K562 (cell line): Measurements from ENCODE around the gene TMEM63A. TPM values are rescaled to one million over a fixed set of nuclear protein-coding genes. Genes with fewer than 3 reads are reported as not detected.

Experiments
- CTBP1 ChIP-seq: fragments of 450-650 bp; IDR thresholded peaks from 2 replicates; pipeline ENCODE4 v1.6.1; 2016; ENCODE audit warnings: borderline replicate concordance
- E2F6 ChIP-seq, 2 experiments: IDR thresholded peaks; 2 replicates each; pipeline ENCODE4 v1.6.1; 2011; ENCODE audit warnings: borderline replicate concordance in 1 of 2, control low read depth in 1 of 2, low read depth in 1 of 2, low read length in 1 of 2, mild to moderate bottlenecking in 1 of 2, mixed read lengths in 1 of 2, moderate library complexity in 1 of 2; ENCODE audit not compliant: insufficient read depth in 1 of 2, insufficient read length in 1 of 2, poor library complexity in 1 of 2, severe bottlenecking in 1 of 2; ENCODE audit errors: extremely low read depth in 1 of 2
- EGR1 ChIP-seq: fragments of 450-650 bp; conservative IDR thresholded peaks from 2 replicates; pipeline ENCODE4 v1.6.1; 2017; ENCODE audit warnings: mild to moderate bottlenecking
- FIP1L1 ChIP-seq: fragments of 200-400 bp; formaldehyde crosslinking; IDR thresholded peaks from 2 replicates; pipeline ENCODE4 v1.6.1; 2018; ENCODE audit warnings: mild to moderate bottlenecking, low read depth, low read length; ENCODE audit not compliant: poor library complexity, severe bottlenecking
- GABPB1 ChIP-seq: sonication (generic); formaldehyde crosslinking; IDR thresholded peaks from 2 replicates; pipeline ENCODE4 v1.8.0; 2022; ENCODE audit warnings: mild to moderate bottlenecking, missing genetic modification reagents
- GATAD2B ChIP-seq: fragments of 450-650 bp; IDR thresholded peaks from 2 replicates; pipeline ENCODE4 v1.6.1; 2017; ENCODE audit warnings: mild to moderate bottlenecking, borderline replicate concordance
- HDAC1 ChIP-seq, 2 experiments: fragments of 450-650 bp; IDR thresholded peaks; 2 replicates each; pipeline ENCODE4 v1.6.1; 2016 to 2017; ENCODE audit warnings: inconsistent platforms in 1 of 2, mild to moderate bottlenecking in 1 of 2, moderate library complexity in 1 of 2
- PHF21A ChIP-seq: fragments of 450-650 bp; IDR thresholded peaks from 2 replicates; pipeline ENCODE4 v1.6.1; 2017; ENCODE audit warnings: low read depth, borderline replicate concordance
- RBBP5 ChIP-seq: fragments of 200-600 bp; sonication (generic); IDR thresholded peaks from 2 replicates; pipeline ENCODE4 v1.6.1; 2012; ENCODE audit warnings: borderline replicate concordance, mild to moderate bottlenecking, low read length, control low read depth, inconsistent platforms; ENCODE audit not compliant: insufficient read depth, poor library complexity, severe bottlenecking
- SMAD4 ChIP-seq: fragments of 250-450 bp; sonication (Bioruptor Pico); conservative IDR thresholded peaks from 2 replicates; pipeline ENCODE4 v1.8.0; 2021; ENCODE audit warnings: inconsistent platforms, mild to moderate bottlenecking, moderate library complexity
- SMARCA4 ChIP-seq: fragments of 450-650 bp; IDR thresholded peaks from 2 replicates; pipeline ENCODE4 v1.6.1; 2016
- polyA plus RNA-seq, 8 experiments: library from polyadenylated mRNA; depleted of rRNA in 4 of 8; stranded (reverse) in 5 of 8; unstranded in 3 of 8; fragments of >200 nt; fragmentation: Nextera tagmentation in 2 of 8; fragmentation: Illumina TruSeq in 1 of 8; extraction: Ambion mirVana in 2 of 8; extraction: Trizol in 1 of 8; gene quantifications; 2 replicates each; pipeline versions ENCODE4 v1.2.1 to v1.2.3, GENCODE V29; 2011 to 2014; ENCODE audit warnings: inconsistent platforms in 1 of 8, missing spikeins in 1 of 8
- total RNA-seq, 7 experiments: library from RNA; depleted of rRNA in 6 of 7; stranded (reverse); fragments of >200 nt in 6 of 7; fragmentation: Illumina TruSeq in 2 of 7; extraction: Trizol in 2 of 7; gene quantifications; 2 replicates each; pipeline versions ENCODE4 v1.2.1 to v1.2.3, GENCODE V29; 2011 to 2021; ENCODE audit warnings: low replicate concordance in 1 of 7
- TF ChIP-seq, protein P1 (sequence below): fragments of 450-650 bp; IDR thresholded peaks from 2 replicates; pipeline ENCODE4 v1.6.1; 2018; ENCODE audit not compliant: partially characterized antibody
- TF ChIP-seq, protein P2 (sequence below): fragments of 250-450 bp; sonication (Bioruptor Pico); IDR thresholded peaks from 2 replicates; pipeline ENCODE4 v1.9.0; 2021; ENCODE audit warnings: mild to moderate bottlenecking, inconsistent platforms
- TF ChIP-seq, protein P3 (sequence below): IDR thresholded peaks from 3 replicates; pipeline ENCODE4 v1.6.1; 2011; ENCODE audit warnings: borderline replicate concordance, mild to moderate bottlenecking; ENCODE audit not compliant: insufficient read length, insufficient read depth
- TF ChIP-seq, protein P4 (sequence below): conservative IDR thresholded peaks from 2 replicates; pipeline ENCODE4 v1.6.1; 2011; ENCODE audit warnings: low read depth, mild to moderate bottlenecking, low read length; ENCODE audit not compliant: control insufficient read depth

The TMEM63A gene
- total and polyA plus RNA-seq, 9 of the 15 experiments (the other 6 are each of a cell fraction or from before 2014, with no cell fraction given): 2.0 to 54.6 (median 17.5) TPM

DNA sequence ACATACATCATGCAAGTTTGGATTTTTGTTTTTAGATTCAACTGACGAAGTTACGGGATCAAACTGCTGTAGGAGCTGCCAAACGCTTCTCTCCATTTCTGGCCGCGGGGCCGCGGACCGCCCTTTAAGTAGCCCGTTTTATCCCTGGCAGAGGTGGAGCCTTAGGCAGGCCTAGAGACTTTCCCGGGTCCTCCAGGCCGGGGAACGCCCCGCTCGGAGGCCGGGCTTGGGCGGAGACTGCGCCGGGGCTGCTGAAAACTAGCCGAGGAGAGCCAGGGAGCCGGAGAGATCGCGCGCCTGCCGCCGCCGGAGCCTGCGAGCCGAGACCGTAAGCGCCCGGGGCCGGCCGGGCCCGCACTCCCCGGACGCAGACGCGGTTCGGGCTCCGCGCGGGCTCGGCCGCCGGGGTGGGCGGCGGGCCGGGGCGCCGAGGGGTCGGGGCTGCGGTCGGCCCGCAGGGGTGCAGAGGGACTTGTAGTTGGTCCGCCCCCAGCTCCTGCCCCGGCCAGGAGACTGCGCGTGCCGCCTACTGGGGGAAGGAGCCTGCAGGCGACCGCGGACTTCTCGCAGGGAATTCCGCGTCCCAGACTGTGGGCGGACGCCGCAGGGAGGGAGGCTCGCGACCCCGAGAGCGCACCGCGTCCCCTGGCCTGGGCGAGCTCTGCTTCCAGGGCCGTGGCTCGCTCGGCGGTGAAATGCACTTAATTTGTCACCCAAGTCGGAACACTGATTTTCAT, 72.2 kb downstream of the TMEM63A start, which contains the start of gene EPHX1 (continued):
- TF ChIP-seq E2F6 (IDR thresholded peaks at IDR 0.05; ENCODE audit: borderline replicate concordance in 1 of 2, extremely low read depth in 1 of 2, insufficient read depth in 1 of 2, insufficient read length in 1 of 2, low read depth in 1 of 2, low read length in 1 of 2, poor library complexity in 1 of 2, severe bottlenecking in 1 of 2) (peak in 1 of 2 experiments; percentile 26), GABPB1 (CRISPR knock-in tag) (no peak), RBBP5 (peak; percentile 56), CTBP1 (peak; percentile 42; the same call in 1 of the 2 replicates), PHF21A (peak; percentile 65; the same call in 1 of the 2 replicates), EGR1 (peak; percentile 47; the same call in 1 of the 2 replicates), FIP1L1 (peak; percentile 32), SMAD4 (CRISPR knock-in tag) (peak; percentile 77), GATAD2B (peak; percentile 95), HDAC1 (IDR thresholded peaks at IDR 0.05) (0 out of 4 replicates have a peak, but pooled peaks of 1 of the 2 experiments have one; percentile 38), SMARCA4 (0 out of 2 replicates have a peak, but pooled peaks have one; percentile 14)
- TF ChIP-seq, protein P1, sequence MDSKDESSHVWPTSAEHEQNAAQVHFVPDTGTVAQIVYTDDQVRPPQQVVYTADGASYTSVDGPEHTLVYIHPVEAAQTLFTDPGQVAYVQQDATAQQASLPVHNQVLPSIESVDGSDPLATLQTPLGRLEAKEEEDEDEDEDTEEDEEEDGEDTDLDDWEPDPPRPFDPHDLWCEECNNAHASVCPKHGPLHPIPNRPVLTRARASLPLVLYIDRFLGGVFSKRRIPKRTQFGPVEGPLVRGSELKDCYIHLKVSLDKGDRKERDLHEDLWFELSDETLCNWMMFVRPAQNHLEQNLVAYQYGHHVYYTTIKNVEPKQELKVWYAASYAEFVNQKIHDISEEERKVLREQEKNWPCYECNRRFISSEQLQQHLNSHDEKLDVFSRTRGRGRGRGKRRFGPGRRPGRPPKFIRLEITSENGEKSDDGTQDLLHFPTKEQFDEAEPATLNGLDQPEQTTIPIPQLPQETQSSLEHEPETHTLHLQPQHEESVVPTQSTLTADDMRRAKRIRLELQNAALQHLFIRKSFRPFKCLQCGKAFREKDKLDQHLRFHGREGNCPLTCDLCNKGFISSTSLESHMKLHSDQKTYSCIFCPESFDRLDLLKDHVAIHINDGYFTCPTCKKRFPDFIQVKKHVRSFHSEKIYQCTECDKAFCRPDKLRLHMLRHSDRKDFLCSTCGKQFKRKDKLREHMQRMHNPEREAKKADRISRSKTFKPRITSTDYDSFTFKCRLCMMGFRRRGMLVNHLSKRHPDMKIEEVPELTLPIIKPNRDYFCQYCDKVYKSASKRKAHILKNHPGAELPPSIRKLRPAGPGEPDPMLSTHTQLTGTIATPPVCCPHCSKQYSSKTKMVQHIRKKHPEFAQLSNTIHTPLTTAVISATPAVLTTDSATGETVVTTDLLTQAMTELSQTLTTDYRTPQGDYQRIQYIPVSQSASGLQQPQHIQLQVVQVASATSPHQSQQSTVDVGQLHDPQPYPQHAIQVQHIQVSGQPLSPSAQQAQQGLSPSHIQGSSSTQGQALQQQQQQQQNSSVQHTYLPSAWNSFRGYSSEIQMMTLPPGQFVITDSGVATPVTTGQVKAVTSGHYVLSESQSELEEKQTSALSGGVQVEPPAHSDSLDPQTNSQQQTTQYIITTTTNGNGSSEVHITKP: peak; percentile 90
- TF ChIP-seq, protein P2, sequence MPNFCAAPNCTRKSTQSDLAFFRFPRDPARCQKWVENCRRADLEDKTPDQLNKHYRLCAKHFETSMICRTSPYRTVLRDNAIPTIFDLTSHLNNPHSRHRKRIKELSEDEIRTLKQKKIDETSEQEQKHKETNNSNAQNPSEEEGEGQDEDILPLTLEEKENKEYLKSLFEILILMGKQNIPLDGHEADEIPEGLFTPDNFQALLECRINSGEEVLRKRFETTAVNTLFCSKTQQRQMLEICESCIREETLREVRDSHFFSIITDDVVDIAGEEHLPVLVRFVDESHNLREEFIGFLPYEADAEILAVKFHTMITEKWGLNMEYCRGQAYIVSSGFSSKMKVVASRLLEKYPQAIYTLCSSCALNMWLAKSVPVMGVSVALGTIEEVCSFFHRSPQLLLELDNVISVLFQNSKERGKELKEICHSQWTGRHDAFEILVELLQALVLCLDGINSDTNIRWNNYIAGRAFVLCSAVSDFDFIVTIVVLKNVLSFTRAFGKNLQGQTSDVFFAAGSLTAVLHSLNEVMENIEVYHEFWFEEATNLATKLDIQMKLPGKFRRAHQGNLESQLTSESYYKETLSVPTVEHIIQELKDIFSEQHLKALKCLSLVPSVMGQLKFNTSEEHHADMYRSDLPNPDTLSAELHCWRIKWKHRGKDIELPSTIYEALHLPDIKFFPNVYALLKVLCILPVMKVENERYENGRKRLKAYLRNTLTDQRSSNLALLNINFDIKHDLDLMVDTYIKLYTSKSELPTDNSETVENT (CRISPR knock-in tag): peak; percentile 37; the same call in 1 of the 2 replicates
- TF ChIP-seq, protein P3, sequence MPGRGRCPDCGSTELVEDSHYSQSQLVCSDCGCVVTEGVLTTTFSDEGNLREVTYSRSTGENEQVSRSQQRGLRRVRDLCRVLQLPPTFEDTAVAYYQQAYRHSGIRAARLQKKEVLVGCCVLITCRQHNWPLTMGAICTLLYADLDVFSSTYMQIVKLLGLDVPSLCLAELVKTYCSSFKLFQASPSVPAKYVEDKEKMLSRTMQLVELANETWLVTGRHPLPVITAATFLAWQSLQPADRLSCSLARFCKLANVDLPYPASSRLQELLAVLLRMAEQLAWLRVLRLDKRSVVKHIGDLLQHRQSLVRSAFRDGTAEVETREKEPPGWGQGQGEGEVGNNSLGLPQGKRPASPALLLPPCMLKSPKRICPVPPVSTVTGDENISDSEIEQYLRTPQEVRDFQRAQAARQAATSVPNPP: no peak
- TF ChIP-seq, protein P4, sequence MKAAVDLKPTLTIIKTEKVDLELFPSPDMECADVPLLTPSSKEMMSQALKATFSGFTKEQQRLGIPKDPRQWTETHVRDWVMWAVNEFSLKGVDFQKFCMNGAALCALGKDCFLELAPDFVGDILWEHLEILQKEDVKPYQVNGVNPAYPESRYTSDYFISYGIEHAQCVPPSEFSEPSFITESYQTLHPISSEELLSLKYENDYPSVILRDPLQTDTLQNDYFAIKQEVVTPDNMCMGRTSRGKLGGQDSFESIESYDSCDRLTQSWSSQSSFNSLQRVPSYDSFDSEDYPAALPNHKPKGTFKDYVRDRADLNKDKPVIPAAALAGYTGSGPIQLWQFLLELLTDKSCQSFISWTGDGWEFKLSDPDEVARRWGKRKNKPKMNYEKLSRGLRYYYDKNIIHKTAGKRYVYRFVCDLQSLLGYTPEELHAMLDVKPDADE: 0 out of 2 replicates have a peak, but pooled peaks have one; percentile 17
